Measurements from ENCODE around the gene PAX5.
A peak's percentile ranks its signal among the peaks of the same experiment; 100 is the strongest.
"Not testable (repeated sequence)": the region's sequence is repeated elsewhere in the genome, so short reads cannot be mapped to it uniquely, and the experiment has no call there.

Gene PAX5

DNA sequence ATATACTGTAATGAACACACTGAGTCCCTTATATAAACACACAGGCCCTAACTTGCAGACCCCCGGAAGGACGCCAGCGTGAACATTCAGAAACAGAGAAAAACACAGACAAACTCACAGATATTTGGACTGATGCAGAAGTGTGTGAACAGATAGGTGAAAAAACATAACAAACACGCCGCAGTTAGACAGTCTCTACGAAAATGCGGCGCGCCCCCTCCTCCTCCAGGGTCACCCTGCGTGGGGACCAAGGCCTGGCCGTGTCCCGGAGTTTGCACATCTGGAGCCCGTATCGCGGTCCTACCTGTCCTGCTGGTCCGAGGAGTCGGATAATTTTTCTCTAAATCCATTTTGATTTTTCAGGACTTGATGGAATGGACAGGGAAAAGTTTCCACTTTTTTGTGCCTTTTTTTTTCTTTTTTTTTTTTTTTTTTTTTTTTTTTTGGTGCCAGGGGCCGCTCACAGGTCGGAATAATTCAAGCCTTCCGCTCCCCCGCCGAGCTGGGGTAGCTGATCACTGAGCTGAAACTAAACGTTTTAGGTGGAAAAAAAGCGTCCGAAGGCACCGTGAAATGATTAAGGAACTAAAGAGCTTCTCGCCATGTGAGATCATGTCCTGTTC lies at the start of gene PAX5:
Gene PAX5, minus strand, starts transcription at position 587 of the 623 bp plus-strand sequence. Its CDS starts 237 bp downstream, at position 350.
- no peak for DNase-seq

GRCh38 chr9:37083654-37084053 lies 49.6 kb upstream of the PAX5 start:
- DNase-seq: no peak

DNA sequence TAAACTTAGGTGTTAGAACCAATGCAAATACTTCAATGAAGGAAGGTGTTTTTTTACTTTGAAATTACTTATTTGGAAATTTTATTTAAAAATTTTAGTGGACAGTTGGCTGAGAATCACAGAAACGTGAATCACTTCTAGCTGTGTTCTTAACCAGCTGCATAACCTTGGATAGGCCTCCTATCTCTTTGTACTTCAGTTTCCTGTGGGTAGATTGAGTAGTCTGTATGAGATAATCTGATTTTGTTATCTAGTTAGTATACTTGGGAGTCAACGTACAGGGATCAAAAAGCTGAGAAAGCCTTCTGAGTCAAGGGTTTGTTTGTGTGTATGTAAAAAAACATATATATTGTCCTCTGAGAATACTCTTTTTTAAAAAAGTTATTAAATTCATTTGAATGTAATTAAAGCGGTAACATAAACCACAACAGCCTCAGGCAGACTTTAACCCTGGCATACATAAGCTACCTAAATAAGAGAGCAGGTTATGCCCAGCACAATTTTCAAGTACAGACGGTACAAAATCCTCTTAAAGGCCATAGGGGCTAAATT lies 48.2 kb upstream of the PAX5 start:
- no peak for DNase-seq

DNA sequence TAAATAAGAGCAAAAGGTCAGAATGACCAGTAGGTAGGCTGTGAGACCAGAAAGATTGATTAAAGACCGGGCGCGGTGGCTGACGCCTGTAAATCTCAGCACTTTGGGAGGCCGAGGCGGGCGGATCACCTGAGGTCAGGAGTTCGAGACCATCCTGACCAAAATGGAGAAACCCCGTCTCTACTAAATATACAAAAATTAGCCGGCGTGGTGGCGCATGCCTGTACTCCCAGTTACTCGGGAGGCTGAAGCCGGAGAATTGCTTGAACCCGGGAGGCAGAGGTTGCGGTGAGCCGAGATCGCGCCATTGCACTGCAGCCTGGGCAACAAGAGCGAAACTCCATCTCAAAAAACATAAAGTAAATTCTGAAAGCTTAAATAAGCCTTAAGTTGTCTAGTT lies 47.4 kb upstream of the PAX5 start:
- DNase-seq: not testable (repeated sequence)

DNA sequence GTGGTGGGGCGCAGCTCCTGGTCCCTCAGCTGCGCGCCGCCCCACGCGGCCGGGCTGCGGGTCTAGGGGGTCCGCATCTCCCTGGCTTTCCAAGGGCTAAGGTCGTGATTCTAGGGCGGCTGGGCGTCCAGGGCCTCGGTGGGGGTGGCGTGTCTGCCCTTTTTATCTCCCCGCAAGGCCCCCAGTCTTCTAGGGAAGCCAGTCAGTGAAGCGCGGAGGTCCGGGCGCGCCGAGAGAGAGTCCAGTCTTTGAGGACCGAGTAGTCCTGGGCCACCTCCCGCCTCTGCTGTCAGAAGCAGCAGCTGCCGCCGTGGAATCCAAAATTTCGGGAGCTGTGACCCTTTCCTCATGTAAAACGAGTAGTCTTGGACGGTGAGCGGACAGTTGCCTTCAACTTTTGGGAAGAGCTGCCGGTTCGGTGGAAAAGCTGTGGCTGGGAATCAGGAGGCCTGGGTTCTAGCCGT lies 46.1 kb upstream of the PAX5 start:
- not testable (repeated sequence) for DNase-seq

DNA sequence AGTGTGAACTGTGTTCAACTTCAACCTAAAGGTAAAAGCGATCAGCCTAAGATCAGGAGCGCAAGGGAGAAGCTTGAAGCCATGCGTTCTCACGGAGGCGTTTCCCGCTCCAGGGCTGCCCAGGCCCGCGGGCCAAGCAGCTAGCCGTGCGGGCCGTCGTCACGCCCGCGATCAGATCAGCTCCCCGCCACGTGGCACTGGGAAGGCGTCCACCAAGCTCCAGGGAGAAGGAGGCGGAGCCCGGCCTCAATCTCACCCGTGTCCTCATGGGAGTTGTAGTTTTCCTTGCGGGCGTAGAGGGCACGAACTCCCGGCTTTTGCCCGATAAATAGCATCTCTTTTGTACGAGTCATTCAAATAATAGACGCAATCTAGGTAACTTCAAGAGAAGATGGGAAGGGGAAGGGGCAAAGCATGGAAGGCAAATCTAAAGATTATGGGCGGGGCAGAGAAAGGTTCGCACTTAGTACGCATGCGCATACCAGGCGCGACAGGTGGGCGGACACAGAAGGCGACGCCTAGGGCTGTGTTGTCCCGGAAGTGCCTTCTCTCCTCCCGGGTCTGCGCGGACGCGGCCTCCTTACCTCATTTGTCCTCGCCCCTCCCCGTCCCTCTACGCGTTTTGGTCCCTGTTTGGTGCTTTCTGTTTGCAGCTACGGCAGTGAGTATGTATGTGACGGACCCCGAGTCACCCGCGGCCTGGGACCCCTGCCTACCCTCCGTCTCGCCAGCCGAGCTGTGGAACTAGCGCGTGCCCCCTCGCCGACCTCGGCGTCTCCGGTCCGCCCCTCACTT lies 45.5 kb upstream of the PAX5 start:
- DNase-seq: peak; percentile 37

- not testable (repeated sequence) for DNase-seq
Measured at GRCh38 chr9:37074790-37075189, 40.7 kb upstream of the PAX5 start.

DNA sequence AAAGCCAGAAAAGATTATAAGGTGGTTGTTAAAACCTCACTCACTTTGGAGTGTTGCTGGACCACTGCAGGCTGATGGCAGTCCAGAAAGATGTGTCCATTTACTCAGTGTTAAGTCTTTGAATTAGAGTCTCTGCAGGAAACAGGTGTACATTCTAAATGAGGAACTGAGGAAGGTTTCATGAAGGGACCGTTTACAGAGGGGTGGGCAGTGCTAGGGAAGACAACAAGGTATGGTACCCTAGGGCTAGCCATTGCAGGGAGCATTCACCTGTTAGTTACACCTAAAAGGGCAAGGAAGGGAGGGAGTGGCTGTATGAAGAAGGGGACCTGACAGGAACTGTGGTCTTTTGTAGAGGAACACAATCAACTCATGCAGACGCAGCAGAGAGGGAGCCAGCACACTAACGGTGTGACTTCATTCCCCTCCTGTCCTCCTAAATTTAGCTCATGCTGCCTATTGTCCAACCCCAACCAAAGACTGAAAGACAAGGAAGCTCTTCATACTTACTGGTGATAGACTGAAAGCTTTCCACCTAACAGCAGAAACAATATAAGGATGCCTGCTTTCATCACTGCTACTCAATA lies 32.2 kb upstream of the PAX5 start:
- DNase-seq: no peak

- no peak for DNase-seq
Measured at GRCh38 chr9:37062336-37062735, 28.3 kb upstream of the PAX5 start.

- DNase-seq: no peak
Measured at GRCh38 chr9:37061768-37062167, 27.7 kb upstream of the PAX5 start.

DNA sequence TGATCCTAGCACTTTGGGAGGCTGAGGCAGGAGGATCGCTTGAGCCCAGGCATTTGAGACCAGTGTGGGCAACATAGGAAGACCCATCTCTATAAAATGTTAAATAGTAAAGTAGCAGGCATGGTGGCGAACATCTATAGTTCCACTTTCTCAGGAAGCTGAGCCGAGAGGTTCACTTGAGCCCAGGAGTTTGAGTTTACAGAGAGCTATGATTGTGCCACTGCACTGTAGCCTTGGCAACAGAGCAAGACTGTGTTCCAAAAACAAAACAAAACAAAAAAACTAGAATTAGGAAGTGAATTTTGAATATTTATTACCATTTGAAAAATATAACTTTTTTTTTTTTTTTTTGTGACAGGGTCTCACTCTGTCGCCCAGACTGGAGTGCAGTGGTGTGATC lies 26.8 kb upstream of the PAX5 start:
- no peak for DNase-seq

GRCh38 chr9:37056046-37056920 lies 22.2 kb upstream of the PAX5 start:
- DNase-seq: no peak

GRCh38 chr9:37054363-37054720 lies 20.3 kb upstream of the PAX5 start:
- DNase-seq: not testable (repeated sequence)

- no peak for DNase-seq
Measured at GRCh38 chr9:37053684-37054362, 19.8 kb upstream of the PAX5 start.

DNA sequence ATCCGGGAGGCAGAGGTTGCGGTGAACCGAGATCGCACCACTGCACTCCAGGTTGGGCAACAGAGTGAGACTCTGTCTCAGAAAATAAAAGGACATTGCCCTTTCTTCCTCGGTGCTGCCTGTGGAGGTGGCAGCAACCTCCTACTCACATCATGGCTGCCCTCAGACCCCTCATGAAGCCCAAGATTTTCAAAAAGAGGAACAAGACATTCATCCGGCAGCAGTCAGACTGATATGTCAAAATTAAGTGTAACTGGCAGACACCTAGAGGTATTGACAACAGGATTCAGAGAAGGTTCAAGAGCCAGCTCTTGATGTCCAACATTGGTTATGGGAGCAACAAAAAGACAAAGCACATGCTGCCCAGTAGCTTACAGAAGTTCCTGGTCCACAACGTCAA lies 12.6 kb upstream of the PAX5 start:
- no peak for DNase-seq

- no peak for DNase-seq
Measured at GRCh38 chr9:37042421-37042820, 8.4 kb upstream of the PAX5 start.

DNA sequence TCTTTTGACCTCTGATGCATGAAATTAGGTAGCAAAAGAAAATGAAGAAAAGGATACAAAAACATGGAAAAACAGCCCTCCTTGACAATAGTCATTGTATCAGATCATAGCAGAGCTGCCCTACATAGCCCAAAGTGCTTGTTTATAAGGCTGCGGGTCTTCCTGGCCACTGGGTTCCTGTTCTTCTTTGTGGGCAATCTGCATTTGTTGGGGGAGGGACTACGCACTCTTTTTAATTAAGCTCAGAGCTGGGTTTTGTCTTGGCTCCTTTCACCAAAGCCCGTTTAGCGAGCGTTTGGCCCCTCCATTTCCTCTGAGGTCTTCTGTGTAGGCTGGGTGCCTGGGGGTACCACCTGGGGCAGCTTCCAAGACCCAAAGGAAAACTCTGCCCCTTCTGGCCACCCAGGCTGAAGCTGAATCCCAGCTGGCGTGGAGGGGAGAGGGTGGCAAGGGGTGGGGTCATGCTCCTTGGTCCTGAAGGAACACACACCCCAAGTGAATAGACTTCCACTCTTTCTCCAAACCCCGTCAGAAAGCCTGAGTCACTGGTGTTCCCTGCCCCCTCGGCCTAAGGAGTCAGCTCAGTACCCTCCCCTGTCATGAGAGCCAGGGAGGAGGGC lies 6.5 kb upstream of the PAX5 start:
- no peak for DNase-seq

DNA sequence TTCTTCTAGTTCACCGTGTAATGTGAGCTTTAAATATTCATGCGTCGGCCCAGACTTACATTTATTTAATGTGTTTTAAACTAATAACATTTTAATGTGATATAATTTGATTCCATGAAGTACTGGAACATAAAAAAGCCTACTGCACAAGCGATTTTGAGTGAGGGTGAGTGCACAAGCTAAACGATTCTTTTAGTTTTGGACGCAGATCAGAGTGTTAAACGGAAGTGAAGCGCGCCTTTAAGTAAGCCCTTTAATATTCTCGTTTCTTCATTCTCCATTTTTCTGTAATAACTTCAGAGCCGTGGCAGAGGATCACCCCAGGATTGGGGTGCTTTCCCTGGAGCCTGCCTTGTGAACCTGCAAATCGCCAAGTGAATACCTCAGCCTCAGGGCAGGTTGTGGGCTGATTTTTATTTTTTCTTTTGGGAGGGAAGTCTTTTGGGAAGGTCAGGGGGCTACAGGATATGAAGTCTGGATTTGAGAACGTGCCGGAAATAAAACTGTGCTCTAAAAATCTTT lies 4.9 kb upstream of the PAX5 start:
- DNase-seq: no peak

DNA sequence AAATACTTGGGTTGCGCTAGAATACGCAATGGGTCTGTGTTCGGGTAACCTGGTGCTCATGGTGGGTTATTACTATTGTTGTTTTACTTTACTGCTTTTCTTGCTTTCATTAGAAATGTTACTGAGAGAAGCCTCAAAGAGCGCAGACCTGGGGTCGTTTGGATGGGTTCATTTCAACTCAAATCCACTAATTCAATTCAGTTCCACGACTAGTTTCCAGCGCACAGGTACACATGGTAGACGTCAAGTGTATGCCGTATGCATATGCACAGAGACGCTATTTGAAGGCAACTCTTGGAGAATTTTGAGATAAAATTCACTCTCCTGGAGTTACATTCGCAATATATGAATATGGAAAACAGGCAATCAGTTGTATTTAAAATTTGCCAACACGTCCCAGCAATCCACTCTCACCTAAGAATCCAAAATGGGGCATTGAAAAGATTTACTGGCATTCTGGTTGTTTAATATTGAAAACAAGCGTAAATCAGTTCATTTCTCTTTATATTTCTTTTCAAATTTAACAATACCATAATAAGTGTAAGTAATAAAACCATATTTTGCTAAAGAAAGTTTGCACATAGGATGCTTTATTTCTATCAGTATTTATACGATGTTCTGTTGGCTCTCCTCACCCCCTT lies 4.4 kb upstream of the PAX5 start:
- DNase-seq: no peak

GRCh38 chr9:37037503-37038301 lies 3.6 kb upstream of the PAX5 start:
- DNase-seq: no peak
